Middle frontal gyrus (tissue), 1 donor: ENCODE results near the gene IFNA10.
"Not testable (repeated sequence)": the region's sequence is repeated elsewhere in the genome, so short reads cannot be mapped to it uniquely, and the experiment has no call there.

Experiments used
- DNase-seq: peaks from one replicate; pipeline ENCODE4 v3.0.0-alpha.2; 2015; ENCODE audit warnings: low spot score; ENCODE audit errors: extremely low spot score

IFNA10 gene

DNA sequence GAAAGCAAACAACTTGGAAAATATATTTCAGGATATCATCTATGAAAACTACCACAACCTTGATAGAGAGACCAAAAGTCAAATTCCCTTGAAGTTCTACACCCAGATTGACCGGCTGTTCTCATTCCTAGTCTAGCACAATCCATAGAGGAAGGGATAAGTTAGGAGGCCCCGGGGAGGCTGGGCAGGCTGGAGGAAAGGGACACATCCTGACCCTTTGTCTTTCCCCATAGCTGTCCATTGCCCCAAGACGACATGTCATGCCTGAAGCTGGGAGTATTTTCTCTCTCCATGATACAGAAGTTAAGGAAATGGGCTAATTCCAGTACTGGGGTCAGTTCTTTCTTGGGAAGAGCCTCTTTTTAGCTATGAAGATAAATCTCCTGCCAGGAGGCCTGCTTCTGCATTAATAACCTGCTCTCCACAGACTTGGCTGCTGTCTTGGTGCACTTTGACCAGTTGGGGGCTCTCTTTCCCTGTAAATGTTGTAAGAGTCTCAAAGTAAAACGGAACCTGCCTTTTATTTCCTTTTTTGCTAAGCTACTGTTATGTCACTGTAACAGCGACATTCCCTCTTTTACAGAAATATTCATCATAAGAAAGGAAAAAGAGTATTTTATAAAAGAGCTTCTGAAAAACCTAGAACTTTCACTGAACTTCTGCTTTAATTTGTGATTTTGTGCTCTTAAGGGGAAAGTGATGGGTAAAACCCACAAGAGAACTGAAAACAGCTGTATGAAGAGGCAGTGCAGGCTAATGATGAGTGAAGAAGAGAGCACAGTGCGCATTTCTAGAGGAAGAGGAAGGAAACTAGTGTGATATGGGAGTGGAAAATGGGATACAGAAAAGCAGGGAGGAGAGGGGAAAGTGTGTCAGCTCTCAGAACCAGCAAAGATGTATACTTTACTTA lies 11.8 kb downstream of the IFNA10 start:
- not testable (repeated sequence) for DNase-seq

- DNase-seq, result not testable (repeated sequence)
These were observed 19.5 kb downstream of the IFNA10 start, which contains the start of gene IFNA4 for GRCh38 chr9:21187487-21187886. Gene IFNA4 (minus strand): TSS chr9:21187587. CDS start chr9:21187531, 56 bp downstream.

DNA sequence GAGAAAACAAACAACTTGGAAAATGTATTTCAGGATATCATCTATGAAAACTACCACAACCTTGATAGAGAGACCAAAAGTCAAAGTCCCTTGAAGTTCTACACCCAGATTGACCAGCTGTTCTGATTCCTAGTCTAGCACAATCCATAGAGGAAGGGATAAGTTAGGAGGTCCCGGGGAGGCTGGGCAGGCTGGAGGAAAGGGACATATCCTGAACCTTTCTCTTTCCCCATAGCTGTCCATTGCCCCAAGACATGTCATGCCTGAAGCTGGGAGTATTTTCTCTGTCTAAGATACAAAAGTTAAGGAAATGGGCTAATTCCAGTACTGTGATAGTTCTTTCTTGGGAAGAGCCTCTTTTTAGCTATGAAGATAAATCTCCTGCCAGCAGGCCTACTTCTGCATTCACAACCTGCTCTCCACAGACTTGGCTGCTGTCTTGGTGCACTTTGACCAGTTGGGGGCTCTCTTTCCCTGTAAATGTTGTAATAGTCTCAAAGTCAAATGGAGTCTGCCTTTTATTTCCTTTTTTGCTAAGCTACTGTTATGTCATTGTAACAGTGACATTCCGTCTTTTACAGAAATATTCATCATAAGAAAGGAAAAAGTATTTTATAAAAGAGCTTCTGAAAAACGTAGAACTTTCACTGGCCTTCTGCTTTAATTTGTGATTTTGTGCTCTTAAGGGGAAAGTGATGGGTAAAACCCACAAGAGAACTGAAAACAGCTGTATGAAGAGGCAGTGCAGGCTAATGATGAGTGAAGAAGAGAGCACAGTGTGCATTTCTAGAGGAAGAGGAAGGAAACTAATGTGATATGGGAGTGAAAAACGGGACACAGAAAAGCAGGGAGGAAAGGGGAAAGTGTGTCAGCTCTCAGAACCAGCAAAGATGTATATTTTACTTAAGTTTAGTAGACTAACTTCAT lies 23.9 kb downstream of the IFNA10 start:
- not testable (repeated sequence) for DNase-seq

- no peak for DNase-seq
These were observed 32.3 kb downstream of the IFNA10 start for GRCh38 chr9:21174671-21175070.

DNA sequence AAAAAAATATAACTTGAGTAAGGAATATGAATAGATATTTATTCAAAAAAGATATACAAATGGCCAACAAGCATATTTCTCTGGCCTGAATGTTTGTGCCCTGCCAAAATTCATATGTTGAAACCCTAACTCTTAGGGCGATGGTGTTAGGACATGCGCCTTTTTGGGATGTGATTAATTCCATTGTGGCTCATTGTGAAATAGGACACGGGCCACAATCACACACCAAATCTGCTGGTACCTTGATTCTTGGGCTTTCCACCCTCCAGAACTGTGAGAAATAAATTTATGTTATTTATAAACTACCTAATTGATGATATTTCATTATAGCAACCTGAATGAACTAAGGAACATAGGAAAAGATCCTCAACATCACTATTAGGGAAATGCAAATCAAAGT lies 34.8 kb downstream of the IFNA10 start:
- DNase-seq, result no peak

- DNase-seq, result no peak
These were observed 35.6 kb downstream of the IFNA10 start for GRCh38 chr9:21171351-21171750.

GRCh38 chr9:21166560-21166959 lies 40.4 kb downstream of the IFNA10 start, which contains the start of gene IFNA21:
Gene IFNA21 (minus strand): TSS chr9:21166660. CDS start chr9:21166612, 48 bp downstream.
- DNase-seq, result not testable (repeated sequence)

DNA sequence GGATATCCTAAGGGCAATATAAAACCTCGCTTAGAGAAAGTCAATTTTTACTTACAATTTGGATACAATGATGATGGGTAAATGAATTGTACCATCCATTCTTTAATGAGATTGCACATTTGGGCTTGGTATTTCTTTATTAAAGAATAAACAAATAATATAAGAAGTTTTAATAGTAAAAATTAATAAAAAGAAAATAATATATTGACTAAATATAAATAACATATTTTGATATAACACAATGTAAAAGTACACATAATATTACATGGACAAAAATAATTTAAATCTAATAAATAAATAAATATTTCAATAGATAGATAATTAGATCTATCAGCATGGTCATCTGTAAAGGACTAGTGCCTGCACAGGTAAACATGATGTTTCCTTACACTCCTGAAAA lies 41.4 kb downstream of the IFNA10 start:
- no peak for DNase-seq

GRCh38 chr9:21160178-21160577 lies 46.8 kb downstream of the IFNA10 start:
- no peak for DNase-seq
